SU-DHL-6 (cell line): ENCODE results near the gene TIAM2.

Experiments used
- H2AFZ ChIP-seq: fragments of 200-600 bp; sonication (generic); 2 replicates; pipeline ENCODE4 v1.6.1; 2014; ENCODE audit warnings: low read depth, mild to moderate bottlenecking, moderate library complexity, mixed read lengths, antibody characterized with exemption, low read length; ENCODE audit not compliant: severe bottlenecking
- H3F3A ChIP-seq: fragments of 200-600 bp; shearing (Covaris generic); 2 replicates; pipeline ENCODE4 v1.6.0; 2016; ENCODE audit warnings: antibody characterized with exemption, mild to moderate bottlenecking; ENCODE audit not compliant: insufficient read depth
- H3K27ac ChIP-seq: fragments of 200-600 bp; sonication (generic); 2 replicates; pipeline ENCODE4 v1.5.1; 2016; ENCODE audit warnings: low read depth, mild to moderate bottlenecking, low read length, moderate library complexity, mixed read lengths
- H3K27me3 ChIP-seq: fragments of 200-600 bp; sonication (generic), shearing (Covaris generic); 2 replicates; pipeline ENCODE4 v1.6.0; 2014; ENCODE audit warnings: mild to moderate bottlenecking, low read length
- H3K36me3 ChIP-seq: fragments of 200-600 bp; sonication (generic); 2 replicates; pipeline ENCODE4 v1.6.1; 2014; ENCODE audit warnings: mild to moderate bottlenecking, low read length, mixed read lengths
- H3K4me2 ChIP-seq: fragments of 300-600, 200-600 bp; shearing (Covaris generic), sonication (generic); 2 replicates; pipeline ENCODE4 v1.6.0; 2014; ENCODE audit warnings: low read length, low read depth, mild to moderate bottlenecking; ENCODE audit not compliant: poor library complexity, severe bottlenecking
- H3K4me3 ChIP-seq: fragments of 200-600 bp; sonication (generic); 2 replicates; pipeline ENCODE4 v1.5.1; 2014; ENCODE audit warnings: antibody characterized with exemption, low read length, mild to moderate bottlenecking, mixed read lengths; ENCODE audit not compliant: insufficient read depth, poor library complexity, severe bottlenecking
- H3K79me2 ChIP-seq: fragments of 200-600 bp; sonication (generic); 2 replicates; pipeline ENCODE4 v1.6.1; 2014; ENCODE audit warnings: mild to moderate bottlenecking, low read length, moderate library complexity; ENCODE audit not compliant: insufficient read depth
- H3K9ac ChIP-seq: fragments of 200-600 bp; sonication (generic); 2 replicates; pipeline ENCODE4 v1.7.0; 2014; ENCODE audit warnings: mild to moderate bottlenecking, low read length
- H3K9me2 ChIP-seq: fragments of 200-600 bp; sonication (generic); replicated peaks from 2 replicates; pipeline ENCODE4 v1.6.1; 2014; ENCODE audit warnings: low read length; ENCODE audit not compliant: insufficient read depth
- H3K9me3 ChIP-seq: fragments of 200-600 bp; sonication (generic); 2 replicates; pipeline ENCODE4 v1.6.1; 2014; ENCODE audit warnings: low read length, mixed read lengths; ENCODE audit not compliant: insufficient read depth
- H4K20me1 ChIP-seq: fragments of 200-600 bp; sonication (generic); 2 replicates; pipeline ENCODE4 v1.6.1; 2014; ENCODE audit warnings: low read depth, mild to moderate bottlenecking, antibody characterized with exemption, low read length, moderate library complexity, mixed read lengths
- EZH2phosphoT487 ChIP-seq: fragments of 200-600 bp; sonication (generic), shearing (Covaris generic); conservative IDR thresholded peaks from 2 replicates; pipeline ENCODE4 v1.6.1; 2018; ENCODE audit warnings: mild to moderate bottlenecking, antibody characterized with exemption, low read length, moderate library complexity, mixed read lengths
- TF ChIP-seq, protein P1 (sequence below): fragments of 200-600 bp; sonication (generic); IDR thresholded peaks from one replicate; pipeline ENCODE4 v1.5.1; 2017; ENCODE audit warnings: antibody characterized with exemption, mild to moderate bottlenecking, low read length, moderate library complexity; ENCODE audit not compliant: insufficient read depth, poor library complexity, severe bottlenecking

The TIAM2 gene

DNA sequence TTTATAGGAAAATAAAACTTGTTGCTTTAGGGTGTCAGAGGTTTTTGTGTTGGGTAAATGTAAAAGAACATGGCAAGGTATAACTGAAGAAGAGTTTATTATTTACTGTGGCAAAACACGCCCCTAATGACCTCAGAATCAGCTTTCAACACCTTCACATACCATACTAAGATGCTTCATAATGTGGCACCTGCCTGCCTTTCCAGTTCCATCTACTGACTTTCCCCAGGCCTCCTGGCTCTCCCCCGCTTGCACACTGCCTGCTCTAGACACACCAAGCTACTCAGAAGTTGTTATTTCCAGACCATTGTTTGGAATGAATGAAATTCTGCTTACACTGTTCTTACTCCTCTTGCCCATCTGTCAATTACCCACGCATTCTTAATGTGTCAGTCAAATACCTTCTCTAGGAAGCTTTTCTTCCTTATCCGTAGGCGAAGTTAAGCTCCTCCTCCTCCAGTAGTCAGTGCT, 1.8 kb downstream of the TIAM2 start:
- H3F3A ChIP-seq, result no peaks in the 10 kb centered on the region
- no peak overlapping the region for H3K4me3 ChIP-seq
- H2AFZ ChIP-seq, result no peak overlapping the region
- no peaks in the 10 kb centered on the region for H3K36me3 ChIP-seq
- no peaks in the 10 kb centered on the region for H3K27me3 ChIP-seq
- no peak overlapping the region for H3K4me2 ChIP-seq
- H4K20me1 ChIP-seq, result no peaks in the 10 kb centered on the region
- no peaks in the 10 kb centered on the region for H3K9me2 ChIP-seq
- H3K27ac ChIP-seq, result no peak overlapping the region
- H3K79me2 ChIP-seq, result no peaks in the 10 kb centered on the region
- no peak for TF ChIP-seq EZH2phosphoT487
- TF ChIP-seq, protein P1, sequence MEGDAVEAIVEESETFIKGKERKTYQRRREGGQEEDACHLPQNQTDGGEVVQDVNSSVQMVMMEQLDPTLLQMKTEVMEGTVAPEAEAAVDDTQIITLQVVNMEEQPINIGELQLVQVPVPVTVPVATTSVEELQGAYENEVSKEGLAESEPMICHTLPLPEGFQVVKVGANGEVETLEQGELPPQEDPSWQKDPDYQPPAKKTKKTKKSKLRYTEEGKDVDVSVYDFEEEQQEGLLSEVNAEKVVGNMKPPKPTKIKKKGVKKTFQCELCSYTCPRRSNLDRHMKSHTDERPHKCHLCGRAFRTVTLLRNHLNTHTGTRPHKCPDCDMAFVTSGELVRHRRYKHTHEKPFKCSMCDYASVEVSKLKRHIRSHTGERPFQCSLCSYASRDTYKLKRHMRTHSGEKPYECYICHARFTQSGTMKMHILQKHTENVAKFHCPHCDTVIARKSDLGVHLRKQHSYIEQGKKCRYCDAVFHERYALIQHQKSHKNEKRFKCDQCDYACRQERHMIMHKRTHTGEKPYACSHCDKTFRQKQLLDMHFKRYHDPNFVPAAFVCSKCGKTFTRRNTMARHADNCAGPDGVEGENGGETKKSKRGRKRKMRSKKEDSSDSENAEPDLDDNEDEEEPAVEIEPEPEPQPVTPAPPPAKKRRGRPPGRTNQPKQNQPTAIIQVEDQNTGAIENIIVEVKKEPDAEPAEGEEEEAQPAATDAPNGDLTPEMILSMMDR, result no peak
- H3K9me3 ChIP-seq, result no peaks in the 10 kb centered on the region
- no peak overlapping the region for H3K9ac ChIP-seq

DNA sequence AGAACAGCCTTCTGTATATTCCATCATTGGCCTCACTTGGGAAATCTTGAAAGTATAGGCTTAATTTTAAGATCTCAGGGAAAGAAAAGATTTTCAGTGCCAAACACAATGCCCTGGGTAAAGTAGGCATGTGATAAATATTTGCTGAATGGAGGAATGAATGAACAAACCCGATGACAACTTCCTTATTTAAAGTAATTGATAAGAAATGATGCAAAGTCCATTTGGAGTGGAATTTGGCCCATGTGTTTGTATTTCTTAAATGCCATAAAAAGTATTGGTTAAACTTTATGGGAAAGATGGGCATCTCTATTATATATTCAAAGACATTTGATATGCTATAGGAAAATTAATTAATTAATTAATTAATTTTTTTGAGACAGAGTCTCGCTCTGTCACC, 3.7 kb downstream of the TIAM2 start:
- Histone ChIP-seq H3K36me3 (no peaks in the 10 kb centered on the region), H3K4me2 (no peak overlapping the region), H3K79me2 (no peaks in the 10 kb centered on the region), H3K4me3 (no peak overlapping the region), H3K9me2 (no peaks in the 10 kb centered on the region), H3F3A (no peaks in the 10 kb centered on the region), H3K27ac (no peak overlapping the region), H3K9ac (no peak overlapping the region), H3K27me3 (no peaks in the 10 kb centered on the region), H3K9me3 (no peaks in the 10 kb centered on the region), H4K20me1 (no peaks in the 10 kb centered on the region), H2AFZ (no peak overlapping the region)
- TF ChIP-seq, protein P1, result no peak
- no peak for TF ChIP-seq EZH2phosphoT487

DNA sequence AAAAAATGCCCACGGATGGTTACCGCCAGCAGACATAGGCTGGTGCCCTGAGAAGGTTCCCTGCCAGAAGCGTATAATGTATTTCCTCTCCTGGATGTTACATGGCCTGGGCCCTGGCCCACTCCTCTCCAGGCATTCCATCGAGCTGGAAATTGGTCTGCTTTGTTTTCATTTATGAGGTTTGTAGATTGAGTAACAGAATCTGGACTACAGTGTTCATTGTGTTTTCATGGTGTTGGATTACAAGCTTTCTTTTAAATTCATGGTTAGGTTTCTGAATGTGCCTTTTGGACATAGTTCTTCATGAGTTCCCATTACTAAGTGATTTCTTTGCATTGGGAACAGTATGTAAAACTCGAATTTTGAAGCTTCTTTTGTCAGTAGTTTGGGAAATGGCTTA, 6.4 kb downstream of the TIAM2 start:
- TF ChIP-seq EZH2phosphoT487, result no peak
- TF ChIP-seq, protein P1, result no peak

More for the DNA sequence above, 6.4 kb downstream of the TIAM2 start:
- H3K9me3 ChIP-seq, result no peaks in the 10 kb centered on the region
- H4K20me1 ChIP-seq, result no peaks in the 10 kb centered on the region
- H3K4me2 ChIP-seq, result no peak overlapping the region
- no peak overlapping the region for H3K4me3 ChIP-seq
- H3K9ac ChIP-seq, result no peak overlapping the region
- H3K27ac ChIP-seq, result no peak overlapping the region
- no peaks in the 10 kb centered on the region for H3K79me2 ChIP-seq
- no peaks in the 10 kb centered on the region for H3F3A ChIP-seq
- H3K27me3 ChIP-seq, result no peaks in the 10 kb centered on the region
- no peak overlapping the region for H2AFZ ChIP-seq
- no peaks in the 10 kb centered on the region for H3K36me3 ChIP-seq
- H3K9me2 ChIP-seq, result no peaks in the 10 kb centered on the region
